ENCODE results near the gene ITPRID2. TPM values are rescaled to one million over a fixed set of nuclear protein-coding genes. Genes with fewer than 3 reads are reported as not detected.

The ITPRID2 gene
- polyA plus RNA-seq, 1 experiment: 52.7 TPM

- H3K4me3 ChIP-seq (ENCODE audit: low read depth, low read length): no peak overlapping the region
- no peak for TF ChIP-seq CTCF (IDR thresholded peaks at IDR 0.05; ENCODE audit: insufficient read depth, low read depth, low read length)
- ChIA-PET CTCF (no interaction called here), POLR2A (no interaction called here)
- DNase-seq (ENCODE audit: low read depth): no peak
- H3K36me3 ChIP-seq (ENCODE audit: control insufficient read depth, insufficient read depth, low read length): no peaks in the 10 kb centered on the region
- H3K27me3 ChIP-seq (ENCODE audit: control insufficient read depth, insufficient read depth, low read length): no peaks in the 10 kb centered on the region
Measured at GRCh38 chr2:181857483-181857882, 34.0 kb upstream of the ITPRID2 start.

DNA sequence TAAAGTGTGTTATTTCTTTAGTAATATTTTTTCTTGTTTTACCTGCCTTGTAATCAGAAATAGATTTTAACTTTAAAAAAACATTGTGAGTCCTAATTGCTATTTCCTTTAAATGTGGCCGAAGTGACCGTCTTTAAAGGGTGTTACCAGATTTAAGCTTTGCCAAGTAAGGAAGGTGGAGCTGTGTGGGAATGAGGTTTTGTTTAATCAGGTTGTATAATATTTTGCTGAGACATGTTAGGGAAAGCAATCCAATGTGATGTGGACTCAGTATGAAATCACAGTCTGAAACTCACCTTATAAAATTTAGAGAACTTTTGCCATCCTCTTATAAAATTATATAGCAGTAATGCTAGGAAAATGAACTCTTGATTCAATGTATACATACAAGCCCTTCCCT, 32.9 kb upstream of the ITPRID2 start:
- H3K36me3 ChIP-seq (ENCODE audit: control insufficient read depth, insufficient read depth, low read length): no peaks in the 10 kb centered on the region
- ChIA-PET CTCF (interaction anchor here (0.9 kb wide), 1 partner anchor 26 kb away, joined by 3 read pairs; no protein-coding TSS in a partner anchor), POLR2A (no interaction called here)
- DNase-seq (ENCODE audit: low read depth): no peak
- no peak for TF ChIP-seq CTCF (IDR thresholded peaks at IDR 0.05; ENCODE audit: insufficient read depth, low read depth, low read length)
- H3K4me3 ChIP-seq (ENCODE audit: low read depth, low read length): no peak overlapping the region
- no peaks in the 10 kb centered on the region for H3K27me3 ChIP-seq (ENCODE audit: control insufficient read depth, insufficient read depth, low read length)

DNA sequence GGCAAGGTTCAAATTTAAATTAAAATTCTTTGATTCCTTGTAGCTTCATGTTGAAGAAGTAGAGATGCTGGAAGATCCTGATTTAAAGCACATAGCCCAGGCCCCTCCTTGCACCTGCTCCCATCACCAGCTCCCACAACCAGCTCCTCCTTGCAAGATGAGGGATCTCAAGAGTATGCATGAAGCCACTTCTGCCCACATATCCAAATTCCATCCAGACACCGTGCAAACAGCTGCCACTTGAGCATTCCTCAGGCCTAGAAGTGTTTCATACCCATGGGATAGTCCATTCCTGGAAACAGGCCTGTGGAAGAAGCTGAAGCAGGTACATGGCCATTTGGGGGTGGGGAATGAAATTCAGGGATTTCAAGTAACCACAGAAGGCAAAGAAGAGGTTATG, 32.4 kb upstream of the ITPRID2 start:
- ChIA-PET CTCF (interaction anchor here (0.9 kb wide), 1 partner anchor 25 kb away, joined by 3 read pairs; no protein-coding TSS in a partner anchor), POLR2A (no interaction called here)
- TF ChIP-seq CTCF (IDR thresholded peaks at IDR 0.05; ENCODE audit: insufficient read depth, low read depth, low read length): no peak
- DNase-seq (ENCODE audit: low read depth): no peak
- Histone ChIP-seq H3K27me3 (ENCODE audit: control insufficient read depth, insufficient read depth, low read length) (no peaks in the 10 kb centered on the region), H3K4me3 (ENCODE audit: low read depth, low read length) (no peak overlapping the region), H3K36me3 (ENCODE audit: control insufficient read depth, insufficient read depth, low read length) (no peaks in the 10 kb centered on the region)

- no peak for DNase-seq (ENCODE audit: low read depth)
- Histone ChIP-seq H3K4me3 (ENCODE audit: low read depth, low read length) (no peak overlapping the region), H3K36me3 (ENCODE audit: control insufficient read depth, insufficient read depth, low read length) (no peaks in the 10 kb centered on the region), H3K27me3 (ENCODE audit: control insufficient read depth, insufficient read depth, low read length) (no peaks in the 10 kb centered on the region)
- ChIA-PET POLR2A (no interaction called here), CTCF (no interaction called here)
- no peak for TF ChIP-seq CTCF (IDR thresholded peaks at IDR 0.05; ENCODE audit: insufficient read depth, low read depth, low read length)
Measured at GRCh38 chr2:181859803-181860202, 31.7 kb upstream of the ITPRID2 start.

DNA sequence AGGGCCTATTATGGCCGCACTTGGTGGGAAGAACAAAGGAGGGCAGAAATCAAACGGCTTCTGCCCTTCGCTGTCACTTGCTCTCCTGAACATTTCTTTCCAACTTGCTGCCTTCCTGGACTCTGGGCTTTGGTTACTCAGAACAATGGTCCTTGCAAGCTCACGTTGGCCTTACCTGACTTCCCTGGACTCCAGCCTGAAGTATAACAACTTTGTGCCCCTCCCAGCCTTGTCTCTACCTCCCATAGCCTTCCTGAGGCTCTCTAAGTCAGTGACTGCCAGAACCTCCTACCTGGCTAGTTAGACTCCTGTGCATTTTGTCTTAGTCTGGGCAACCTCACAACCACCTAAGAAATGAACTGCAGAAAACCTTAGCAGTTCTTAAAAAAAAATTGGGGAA, 30.2 kb upstream of the ITPRID2 start:
- H3K27me3 ChIP-seq (ENCODE audit: control insufficient read depth, insufficient read depth, low read length): no peaks in the 10 kb centered on the region
- TF ChIP-seq CTCF (IDR thresholded peaks at IDR 0.05; ENCODE audit: insufficient read depth, low read depth, low read length): no peak
- no peak for DNase-seq (ENCODE audit: low read depth)
- ChIA-PET POLR2A (no interaction called here), CTCF (no interaction called here)
- H3K4me3 ChIP-seq (ENCODE audit: low read depth, low read length): no peak overlapping the region
- H3K36me3 ChIP-seq (ENCODE audit: control insufficient read depth, insufficient read depth, low read length): no peaks in the 10 kb centered on the region

Measured in BJ (cell line).